B cell (primary cell): ENCODE data around the gene TAF11.

Experiments used
- EZH2 ChIP-seq: IDR thresholded peaks from 2 replicates; pipeline ENCODE4 v1.6.1; 2012; ENCODE audit warnings: borderline replicate concordance, low read depth, mild to moderate bottlenecking, moderate library complexity, low read length; ENCODE audit not compliant: insufficient read depth, poor library complexity, severe bottlenecking
- TF ChIP-seq, protein P1 (sequence below): fragments of 200-600 bp; IDR thresholded peaks from one replicate; pipeline ENCODE4 v1.8.0; 2022; ENCODE audit warnings: antibody characterized with exemption, mild to moderate bottlenecking

DNA sequence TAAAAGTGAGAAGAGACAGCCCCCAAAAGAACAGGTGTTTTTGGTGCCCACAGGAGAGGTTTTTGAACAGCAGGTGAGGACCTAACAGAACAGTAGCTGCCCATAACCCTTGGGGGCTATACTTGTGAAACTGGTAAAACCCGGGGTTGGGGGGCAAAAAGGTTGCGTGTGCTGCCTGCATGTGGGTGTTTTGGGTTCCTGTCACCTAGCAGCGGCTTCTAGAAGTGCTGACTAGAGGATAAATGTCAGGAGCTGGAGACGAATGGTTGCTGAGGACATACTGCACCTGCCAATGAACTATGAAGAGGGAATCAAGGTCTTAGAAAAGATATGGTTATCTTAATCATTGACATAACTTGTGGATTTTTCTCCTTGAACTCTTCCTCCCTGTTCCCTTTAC lies 16.0 kb downstream of the TAF11 start:
- TF ChIP-seq, protein P1, sequence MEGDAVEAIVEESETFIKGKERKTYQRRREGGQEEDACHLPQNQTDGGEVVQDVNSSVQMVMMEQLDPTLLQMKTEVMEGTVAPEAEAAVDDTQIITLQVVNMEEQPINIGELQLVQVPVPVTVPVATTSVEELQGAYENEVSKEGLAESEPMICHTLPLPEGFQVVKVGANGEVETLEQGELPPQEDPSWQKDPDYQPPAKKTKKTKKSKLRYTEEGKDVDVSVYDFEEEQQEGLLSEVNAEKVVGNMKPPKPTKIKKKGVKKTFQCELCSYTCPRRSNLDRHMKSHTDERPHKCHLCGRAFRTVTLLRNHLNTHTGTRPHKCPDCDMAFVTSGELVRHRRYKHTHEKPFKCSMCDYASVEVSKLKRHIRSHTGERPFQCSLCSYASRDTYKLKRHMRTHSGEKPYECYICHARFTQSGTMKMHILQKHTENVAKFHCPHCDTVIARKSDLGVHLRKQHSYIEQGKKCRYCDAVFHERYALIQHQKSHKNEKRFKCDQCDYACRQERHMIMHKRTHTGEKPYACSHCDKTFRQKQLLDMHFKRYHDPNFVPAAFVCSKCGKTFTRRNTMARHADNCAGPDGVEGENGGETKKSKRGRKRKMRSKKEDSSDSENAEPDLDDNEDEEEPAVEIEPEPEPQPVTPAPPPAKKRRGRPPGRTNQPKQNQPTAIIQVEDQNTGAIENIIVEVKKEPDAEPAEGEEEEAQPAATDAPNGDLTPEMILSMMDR, result no peak
- no peak for TF ChIP-seq EZH2
